Ascending aorta (tissue), 2 donors: Measurements from ENCODE around the gene USP12. TPM values are rescaled to one million over a fixed set of nuclear protein-coding genes. Genes with fewer than 3 reads are reported as not detected.

Experiments
- DNase-seq, 2 donors: peaks; one replicate each; pipeline ENCODE4 v3.0.0-alpha.2; 2019; ENCODE audit warnings: low spot score in 2 of 2
- H3K27ac ChIP-seq, 2 donors: fragments of 200-600 bp; sonication (generic); one replicate each; pipeline ENCODE4 v1.5.1; 2016 to 2017; ENCODE audit warnings: mild to moderate bottlenecking in 1 of 2
- H3K27me3 ChIP-seq: fragments of 200-600 bp; sonication (generic); one replicate; pipeline ENCODE4 v1.5.1; 2017
- H3K36me3 ChIP-seq, 2 donors: fragments of 200-600 bp; sonication (generic); one replicate each; pipeline ENCODE4 v1.5.1; 2016
- H3K4me1 ChIP-seq, 2 donors: fragments of 200-600 bp; sonication (generic); one replicate each; pipeline ENCODE4 v1.5.1; 2016 to 2017; ENCODE audit warnings: mild to moderate bottlenecking in 1 of 2
- H3K4me3 ChIP-seq, 2 donors: fragments of 200-600 bp; sonication (generic); one replicate each; pipeline ENCODE4 v1.5.1; 2016 to 2017; ENCODE audit warnings: mild to moderate bottlenecking in 1 of 2
- H3K9me3 ChIP-seq, 2 donors: fragments of 200-600 bp; sonication (generic); one replicate each; pipeline ENCODE4 v1.5.1; 2016
- CTCF ChIP-seq, 3 experiments: fragments of 200-600 bp in 2 of 3; fragments of 450-650 bp in 1 of 3; sonication (generic) in 2 of 3; IDR thresholded peaks; one replicate each; pipeline ENCODE4 v1.5.1; 2016 to 2019; ENCODE audit warnings: antibody characterized with exemption in 3 of 3, mild to moderate bottlenecking in 1 of 3, moderate library complexity in 1 of 3
- intact Hi-C: fragments of 100-400 bp; cut with DNase I; formaldehyde crosslinking; loops from one replicate; pipeline ENCODE4 v1.15.1; 2023
- total RNA-seq: library from RNA; depleted of rRNA; stranded (reverse); fragments of >200 nt; gene quantifications from one replicate; pipeline ENCODE4 v1.1.0, GENCODE V29; 2016

USP12 gene
- total RNA-seq, 1 donor from 2014 or later = 8.7 TPM

GRCh38 chr13:27182054-27182453 lies 10.4 kb upstream of the USP12 start:
- Histone ChIP-seq H3K27ac (no peak overlapping the region), H3K27me3 (no peaks in the 10 kb centered on the region), H3K36me3 (no peaks in the 10 kb centered on the region), H3K9me3 (no peaks in the 10 kb centered on the region), H3K4me1 (peaks cover 3% of the 10 kb centered on the region in 2 donors), H3K4me3 (no peak overlapping the region)
- intact Hi-C loops = loop anchor here (5.0 kb wide), 1 partner anchor 270 kb away; the partner anchor contains the start of gene MTIF3
- TF ChIP-seq CTCF (IDR thresholded peaks at IDR 0.05) = no peak
- no peak for DNase-seq

- DNase-seq = no peak
- no peaks in the 10 kb centered on the region for H3K27me3 ChIP-seq
- no peak for TF ChIP-seq CTCF (IDR thresholded peaks at IDR 0.05)
- H3K27ac ChIP-seq = no peak overlapping the region
- intact Hi-C loops = loop anchor here (10.0 kb wide), 1 partner anchor 447 kb away; the partner anchor contains the start of genes LNX2 and POLR1D
- no peak overlapping the region for H3K4me3 ChIP-seq
- no peaks in the 10 kb centered on the region for H3K4me1 ChIP-seq
- no peaks in the 10 kb centered on the region for H3K36me3 ChIP-seq
- no peaks in the 10 kb centered on the region for H3K9me3 ChIP-seq
Measured at GRCh38 chr13:27177852-27178251, 6.2 kb upstream of the USP12 start.

DNA sequence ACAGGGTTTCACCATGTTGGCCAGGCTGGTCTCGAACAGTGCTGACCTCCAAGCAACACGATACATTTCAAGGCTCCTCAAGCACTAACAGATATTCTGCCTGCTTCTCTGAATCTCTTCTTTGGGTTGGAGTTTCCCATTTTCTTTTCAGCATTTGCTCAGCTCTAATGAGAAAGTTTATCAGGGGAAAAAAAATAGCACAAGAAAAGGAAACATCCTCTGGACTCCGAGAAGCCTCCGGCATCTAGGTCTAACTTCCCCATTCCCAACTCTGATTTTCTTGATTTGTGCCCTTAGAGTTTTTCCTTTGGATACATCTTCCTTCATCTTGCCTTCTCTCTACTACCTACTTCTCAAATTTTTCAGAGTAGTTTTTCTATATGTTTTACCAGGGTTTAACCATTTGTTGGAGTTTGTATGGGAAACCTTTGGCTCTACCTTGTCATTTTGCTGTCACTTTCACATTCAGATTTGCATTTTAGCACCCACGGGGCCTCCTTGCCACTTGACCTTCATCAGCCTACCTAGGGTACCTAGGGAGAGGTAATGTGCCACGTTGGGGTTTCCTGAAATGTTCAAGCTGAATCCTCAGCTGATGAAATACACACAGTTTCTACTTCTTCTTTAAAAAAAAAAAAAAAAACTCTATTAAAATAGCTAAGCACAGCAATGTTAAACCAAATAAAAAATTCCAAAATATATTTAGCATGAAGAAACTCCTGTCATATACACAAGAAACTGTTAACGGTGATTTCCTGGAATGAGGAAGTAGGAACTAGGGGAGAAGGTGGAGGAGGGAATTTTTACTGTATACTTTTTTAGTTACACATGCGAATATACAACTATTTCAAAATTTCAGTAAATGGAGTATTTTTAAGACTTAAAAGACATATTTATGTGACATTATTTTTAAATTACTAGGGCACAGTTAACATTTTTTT lies 5.1 kb upstream of the USP12 start:
- Histone ChIP-seq H3K27me3 (no peaks in the 10 kb centered on the region), H3K9me3 (no peaks in the 10 kb centered on the region), H3K27ac (no peak overlapping the region), H3K4me3 (no peak overlapping the region), H3K36me3 (no peaks in the 10 kb centered on the region), H3K4me1 (no peaks in the 10 kb centered on the region)
- DNase-seq = no peak
- intact Hi-C loops = loop anchor here (10.0 kb wide), 1 partner anchor 448 kb away; the partner anchor contains the start of genes LNX2 and POLR1D
- no peak for TF ChIP-seq CTCF (IDR thresholded peaks at IDR 0.05)

- H3K4me3 ChIP-seq = no peak overlapping the region
Measured at GRCh38 chr13:27174766-27175455, 3.3 kb upstream of the USP12 start.

More at GRCh38 chr13:27174766-27175455, 3.3 kb upstream of the USP12 start:
- no peaks in the 10 kb centered on the region for H3K27me3 ChIP-seq
- DNase-seq = no peak
- no peaks in the 10 kb centered on the region for H3K9me3 ChIP-seq
- no peaks in the 10 kb centered on the region for H3K36me3 ChIP-seq
- no peak overlapping the region for H3K27ac ChIP-seq
- intact Hi-C loops = loop anchor here (5.0 to 10.0 kb wide), 3 partner anchors 43 to 450 kb away; partner anchors contain the start of genes LNX2 and POLR1D
- TF ChIP-seq CTCF (IDR thresholded peaks at IDR 0.05) = no peak
- peaks cover 3% of the 10 kb centered on the region in 2 donors for H3K4me1 ChIP-seq
